Measurements from ENCODE around the gene TLL1. TPM values are rescaled to one million over a fixed set of nuclear protein-coding genes. Genes with fewer than 3 reads are reported as not detected.
A peak's percentile ranks its signal among the peaks of the same experiment; 100 is the strongest.

TLL1 gene
- total and polyA plus RNA-seq, 2 of the 13 experiments (the other 11 are each of a cell fraction or from before 2014, with no cell fraction given), result not detected

GRCh38 chr4:165982934-165983333, 109.9 kb downstream of the TLL1 start (continued):
- TF ChIP-seq NFAT5 (CRISPR knock-in tag; IDR thresholded peaks at IDR 0.05), result no peak
- TF ChIP-seq ZNF788 (CRISPR knock-in tag; IDR thresholded peaks at IDR 0.05; ENCODE audit: borderline replicate concordance), result no peak
- TF ChIP-seq SOX5 (CRISPR knock-in tag; IDR thresholded peaks at IDR 0.05; ENCODE audit: borderline replicate concordance), result peak; percentile 54; the same call in 1 of the 2 replicates
- no peak for TF ChIP-seq GLI4 (CRISPR knock-in tag; IDR thresholded peaks at IDR 0.05; ENCODE audit: borderline replicate concordance)

- Histone ChIP-seq H3K4me2 (ENCODE audit: low read depth, low read length) (no peak overlapping the region), H2AFZ (ENCODE audit: low read length) (no peak overlapping the region), H3K79me2 (ENCODE audit: insufficient read depth, low read length) (no peaks in the 10 kb centered on the region), H3K4me3 (replicated peaks in 1 of 3; ENCODE audit: insufficient read depth in 1 of 3, low read depth in 2 of 3, low read length in 3 of 3) (no peak overlapping the region), H3K27me3 (ENCODE audit: control insufficient read depth in 1 of 2, insufficient read depth in 2 of 2, low read length in 2 of 2) (no peaks in the 10 kb centered on the region; a peak in 1 of 5 replicates), H3K4me1 (ENCODE audit: insufficient read depth, low read length) (peaks cover 13% of the 10 kb centered on the region), H3K9me3 (ENCODE audit: low read length) (no peaks in the 10 kb centered on the region), H3K9ac (ENCODE audit: insufficient read depth, low read depth, low read length) (no peak overlapping the region), H3K27ac (ENCODE audit: extremely low read length, insufficient read depth, low read length) (no peak overlapping the region), H4K20me1 (ENCODE audit: insufficient read depth, low read length) (no peaks in the 10 kb centered on the region), H3K36me3 (replicated peaks in 1 of 2; ENCODE audit: control insufficient read depth in 1 of 2, insufficient read depth in 2 of 2, low read length in 2 of 2) (no peaks in the 10 kb centered on the region)
- POLR2A ChIA-PET, result no interaction called here
- CTCF ChIA-PET (ENCODE audit: low intra/inter-chr PET ratio, low total read pairs), result no interaction called here
- DNase-seq (ENCODE audit: low spot score) (no peak), ATAC-seq (no peak), FAIRE-seq (no peak)
- no TSS peak for BruUV-seq (replicated peaks)
- in situ Hi-C loops (cut with HindIII; ENCODE audit: extremely low pct_ligation_motif_present, low pct_unique_long_range_greater_than_20kb), result no loop called here
- 0% methylated on average over 5 of the region's 5 CpGs for WGBS (ENCODE audit: low lambda C conversion rate)
- intact Hi-C loops (cut with micrococcal nuclease; ENCODE audit: unreplicated experiment), result no loop called here
- TF ChIP-seq ONECUT2 (CRISPR knock-in tag; IDR thresholded peaks at IDR 0.05) (no peak), GATA4 (IDR thresholded peaks at IDR 0.05; ENCODE audit: borderline replicate concordance, low read depth) (no peak), ZNF280D (CRISPR knock-in tag; IDR thresholded peaks at IDR 0.05) (no peak), SMAD3 (CRISPR knock-in tag; IDR thresholded peaks at IDR 0.05) (no peak), ZNF367 (CRISPR knock-in tag; IDR thresholded peaks at IDR 0.05; ENCODE audit: borderline replicate concordance) (no peak), ZNF777 (CRISPR knock-in tag; IDR thresholded peaks at IDR 0.05) (no peak), MLLT10 (CRISPR knock-in tag; IDR thresholded peaks at IDR 0.05) (no peak), ZNF773 (CRISPR knock-in tag; IDR thresholded peaks at IDR 0.05; ENCODE audit: borderline replicate concordance) (no peak), ZNF121 (CRISPR knock-in tag; IDR thresholded peaks at IDR 0.05) (no peak), KMT2B (CRISPR knock-in tag; IDR thresholded peaks at IDR 0.05) (no peak), MEIS1 (CRISPR knock-in tag; IDR thresholded peaks at IDR 0.05; ENCODE audit: borderline replicate concordance) (no peak), YEATS2 (CRISPR knock-in tag; IDR thresholded peaks at IDR 0.05; ENCODE audit: borderline replicate concordance) (no peak)
Measured at GRCh38 chr4:165986956-165987698, 114.1 kb downstream of the TLL1 start.

Measured in HepG2 (cell line).